ENCODE results near the gene ADGRG1.
A peak's percentile ranks its signal among the peaks of the same experiment; 100 is the strongest.

The ADGRG1 gene

DNA sequence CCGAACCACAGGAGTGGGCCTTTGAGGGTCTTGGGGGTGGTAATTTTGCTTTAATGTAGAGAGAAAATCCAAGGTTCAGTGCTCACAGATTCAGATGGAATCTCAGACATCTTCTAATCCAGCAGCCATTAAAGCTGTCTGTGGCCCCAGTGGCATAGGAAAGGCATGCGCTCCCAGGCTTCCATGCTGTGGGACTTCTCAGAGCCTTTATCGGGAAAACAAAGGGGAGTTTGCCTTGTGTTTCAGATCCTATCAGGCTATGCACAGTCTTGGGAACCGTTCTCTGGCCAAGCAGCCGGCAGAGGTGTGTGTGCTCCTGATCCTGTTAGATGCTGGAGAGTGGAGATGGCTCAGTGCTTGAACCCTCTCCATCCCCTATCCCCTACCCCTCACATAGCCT, 7.8 kb downstream of the ADGRG1 start:
- no peak for DNase-seq

DNA sequence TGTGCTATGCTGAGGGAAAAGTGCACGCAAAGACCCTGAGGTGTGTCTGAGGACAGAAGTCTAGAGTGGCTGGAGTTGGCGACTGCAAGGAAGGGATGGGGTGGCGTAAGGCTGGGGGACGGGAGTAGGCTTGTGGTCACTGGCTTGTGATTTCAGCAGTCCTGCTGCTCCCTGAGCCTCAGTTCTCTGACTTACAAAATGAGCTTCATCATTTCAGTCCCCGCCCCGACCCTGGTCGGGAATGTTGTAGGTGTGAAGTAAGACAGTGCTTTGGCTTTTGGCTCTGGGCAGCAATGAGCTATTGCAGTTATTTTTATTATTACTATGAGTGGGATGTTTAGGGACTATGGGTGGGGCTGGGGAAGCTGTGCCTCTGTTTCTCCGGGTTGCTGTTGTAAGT, 8.6 kb downstream of the ADGRG1 start:
- DNase-seq: no peak

DNA sequence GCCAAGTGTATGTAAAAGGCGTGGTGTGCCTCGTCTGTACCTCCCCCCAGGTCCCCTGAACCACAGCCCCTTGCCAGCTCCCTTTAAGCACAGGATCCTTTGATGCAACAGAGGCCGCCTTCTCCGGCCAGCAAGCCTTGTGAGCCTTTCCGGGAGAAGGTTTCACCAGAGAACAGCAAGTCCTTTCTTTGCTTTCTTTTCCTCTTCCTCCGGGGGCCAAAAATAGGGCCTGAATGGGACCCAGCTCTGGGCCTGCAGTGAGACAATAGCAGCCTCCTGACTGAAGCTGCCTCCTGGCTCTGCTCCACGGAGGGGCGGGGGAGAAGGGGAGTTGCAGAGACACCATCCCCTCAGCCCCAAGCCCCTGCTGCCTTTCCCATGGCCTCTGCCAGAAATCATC, 9.0 kb downstream of the ADGRG1 start:
- DNase-seq: no peak

DNA sequence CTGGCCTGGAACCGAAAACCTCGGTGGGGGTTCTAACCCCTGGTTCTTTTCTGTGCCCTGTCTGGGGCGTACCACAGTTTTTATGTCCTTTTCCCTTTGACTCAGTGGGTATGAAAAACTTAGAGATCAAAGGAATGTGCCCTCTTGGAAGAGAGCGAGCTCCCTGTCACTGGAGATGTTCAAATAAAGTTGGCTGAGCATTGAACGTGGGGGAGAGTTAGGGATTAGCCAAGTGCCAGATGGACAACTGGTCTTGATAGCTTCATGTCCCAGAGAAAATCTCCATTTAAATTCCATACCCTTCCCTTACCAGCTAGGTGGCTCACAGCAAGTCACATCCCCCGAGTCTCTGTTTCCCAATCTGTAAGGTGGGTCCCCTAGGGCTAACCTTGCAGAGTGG, 9.5 kb downstream of the ADGRG1 start:
- DNase-seq: no peak

DNA sequence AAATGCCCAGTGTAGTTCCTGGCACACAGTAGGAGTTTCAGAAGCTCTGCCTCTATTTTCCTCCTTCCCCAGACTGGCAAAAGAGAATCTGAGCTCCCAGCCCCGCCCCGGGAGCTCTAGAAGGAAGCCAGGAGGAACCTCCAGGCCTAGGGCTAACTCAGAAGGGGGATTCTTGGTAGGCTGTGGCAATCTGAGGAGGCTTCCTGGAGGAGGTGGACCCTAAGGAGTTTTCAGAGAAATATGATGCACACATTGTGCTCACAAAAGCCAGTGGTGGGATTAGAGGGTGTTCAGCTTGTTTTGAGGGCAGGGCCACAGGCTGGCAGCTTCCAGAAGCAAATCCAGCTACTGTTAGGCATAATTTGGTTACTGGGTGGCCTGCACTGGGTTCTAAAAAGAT, 10.0 kb downstream of the ADGRG1 start:
- no peak for DNase-seq

DNA sequence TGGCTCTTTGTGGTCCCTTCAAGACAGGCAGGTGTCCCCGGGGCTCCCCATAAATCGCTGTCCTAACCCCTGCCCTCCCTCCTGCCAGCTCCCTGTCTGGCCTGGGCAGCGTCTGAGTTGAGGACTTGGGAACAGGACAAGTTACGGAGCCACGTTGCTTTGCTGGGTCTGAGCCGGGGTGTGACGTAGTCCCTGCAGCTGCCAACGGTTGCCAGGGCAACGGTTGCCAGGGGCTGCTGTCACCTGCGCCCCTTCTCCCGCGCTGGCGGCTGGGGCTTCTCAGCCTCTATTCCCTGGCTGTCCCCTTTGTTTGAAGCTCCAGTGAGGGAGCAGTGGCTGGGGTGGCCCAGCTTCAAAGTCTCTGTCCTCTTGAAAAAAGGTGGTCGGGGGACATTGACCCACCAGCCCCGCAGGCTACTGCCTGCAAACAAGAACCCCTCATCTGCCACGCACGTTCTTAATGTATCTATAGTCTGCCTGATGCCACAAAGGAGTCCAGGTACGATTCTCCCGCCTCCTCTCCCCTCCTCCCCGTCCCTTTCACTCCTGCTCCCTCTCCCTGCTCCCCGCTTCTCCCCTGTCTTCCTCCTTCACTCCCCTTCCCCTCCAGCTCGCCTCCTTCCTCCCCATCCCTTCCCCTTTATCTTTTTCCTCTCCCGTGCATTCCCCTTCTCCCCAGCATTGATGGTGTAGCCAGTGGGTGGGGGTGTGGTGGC, 10.9 kb downstream of the ADGRG1 start:
- DNase-seq: no peak

DNA sequence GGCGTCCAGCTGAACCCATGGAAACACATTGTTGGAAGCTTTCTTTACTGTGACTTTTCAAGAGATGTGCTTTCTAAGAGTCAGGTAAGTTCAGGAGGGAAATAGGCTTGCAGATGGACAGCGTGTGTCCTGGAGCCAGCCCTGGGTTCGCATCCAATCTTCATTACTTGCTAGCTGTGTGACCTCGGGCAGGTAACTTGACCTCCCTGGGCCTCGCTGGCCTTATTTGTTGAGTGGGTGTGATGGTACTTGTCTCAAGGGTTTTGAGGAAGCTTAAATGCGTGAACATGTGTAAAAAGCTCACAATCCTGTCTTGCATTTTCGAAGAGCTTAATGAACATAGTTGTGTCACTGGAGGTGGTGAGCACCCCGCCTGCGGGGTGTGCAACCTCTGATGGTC, 11.8 kb downstream of the ADGRG1 start:
- DNase-seq: no peak

- no peak for DNase-seq
These were observed 12.2 kb downstream of the ADGRG1 start for GRCh38 chr16:57640612-57641011.

DNA sequence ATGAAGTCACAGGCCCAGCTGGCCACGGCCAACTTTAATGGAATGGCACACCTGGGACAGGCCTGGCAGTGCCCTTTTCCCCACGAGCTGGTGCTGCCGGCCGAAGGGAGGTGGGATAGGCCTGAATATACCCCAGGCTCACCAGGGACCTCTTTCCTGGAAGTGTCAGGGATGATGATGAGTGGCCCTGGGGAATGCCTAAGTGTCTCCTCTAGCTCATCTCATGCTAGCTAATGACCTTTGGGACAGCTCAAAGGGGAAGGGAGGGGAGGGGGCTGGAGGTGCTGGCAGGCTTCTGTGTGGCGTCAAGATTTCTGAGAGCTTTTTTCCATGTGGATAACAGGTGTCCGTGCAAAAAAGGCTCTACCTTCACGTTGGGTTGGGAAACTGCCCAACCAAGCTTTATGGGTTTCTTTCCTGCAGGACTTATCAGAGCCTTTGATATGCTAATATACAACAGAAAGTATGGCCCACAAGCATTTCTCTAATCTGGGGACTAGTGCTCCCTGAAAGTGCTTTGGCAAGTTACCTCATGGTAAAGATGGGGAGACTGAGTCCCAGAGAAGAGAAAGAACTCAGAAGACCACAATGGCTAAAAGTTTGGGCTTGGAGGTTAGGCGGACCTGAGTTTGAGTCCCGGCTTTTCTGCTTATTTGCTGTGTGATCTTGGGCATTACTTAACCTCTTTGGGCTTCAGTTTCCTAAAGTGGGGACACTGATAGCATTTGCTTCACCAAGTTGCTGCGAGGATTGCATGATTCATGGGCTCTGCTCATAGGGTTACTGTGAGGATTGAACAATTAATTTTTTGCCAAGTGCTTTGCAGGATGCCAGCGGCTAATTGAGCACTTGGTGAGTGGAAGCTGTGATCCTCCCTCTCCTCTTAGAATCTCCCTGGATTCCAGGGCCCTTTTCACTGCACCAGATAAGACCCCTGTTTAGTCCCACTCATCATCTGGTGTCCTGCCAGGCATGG, 14.0 kb downstream of the ADGRG1 start:
- no peak for DNase-seq

DNA sequence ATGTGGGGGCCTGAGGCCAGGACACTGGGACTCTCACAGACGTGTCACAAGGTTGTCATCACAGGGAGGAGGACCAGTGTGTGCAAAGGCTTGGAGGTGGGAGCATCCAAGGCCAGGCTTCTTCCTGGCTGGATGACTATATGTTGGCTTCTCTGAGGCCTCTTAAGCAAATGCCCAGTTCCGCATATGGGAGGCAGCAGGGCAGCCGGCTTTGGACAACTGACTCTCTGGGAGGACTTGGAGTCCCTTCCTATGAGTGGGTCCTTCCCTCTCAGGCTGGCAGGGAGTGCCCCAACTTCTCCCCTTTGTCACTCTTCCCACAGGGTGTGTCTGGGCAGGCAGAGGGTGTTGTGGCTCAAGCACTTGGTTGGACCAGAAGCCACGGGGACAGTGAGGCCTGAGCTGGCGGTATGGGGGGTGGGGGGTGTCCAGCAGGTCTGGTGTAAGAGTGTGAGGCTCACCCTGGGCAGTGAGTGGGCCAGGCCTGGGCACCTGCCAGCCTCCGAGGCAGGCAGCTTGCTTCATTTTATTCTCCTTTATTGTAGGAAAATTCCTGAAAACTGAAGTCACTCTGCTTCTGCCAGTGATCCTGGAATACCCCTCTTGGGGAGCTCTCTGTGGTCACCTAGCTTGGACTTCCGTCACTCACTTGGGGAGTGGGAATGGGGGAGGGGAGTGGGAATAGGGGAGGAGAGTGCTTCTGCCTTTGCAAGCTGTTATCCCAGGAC, 14.9 kb downstream of the ADGRG1 start:
- DNase-seq: peak; percentile 56

GRCh38 chr16:57643910-57644309, 15.5 kb downstream of the ADGRG1 start:
- DNase-seq: no peak

GRCh38 chr16:57644383-57645014, 16.1 kb downstream of the ADGRG1 start:
- no peak for DNase-seq

- no peak for DNase-seq
These were observed 16.7 kb downstream of the ADGRG1 start for GRCh38 chr16:57645169-57645568.

DNA sequence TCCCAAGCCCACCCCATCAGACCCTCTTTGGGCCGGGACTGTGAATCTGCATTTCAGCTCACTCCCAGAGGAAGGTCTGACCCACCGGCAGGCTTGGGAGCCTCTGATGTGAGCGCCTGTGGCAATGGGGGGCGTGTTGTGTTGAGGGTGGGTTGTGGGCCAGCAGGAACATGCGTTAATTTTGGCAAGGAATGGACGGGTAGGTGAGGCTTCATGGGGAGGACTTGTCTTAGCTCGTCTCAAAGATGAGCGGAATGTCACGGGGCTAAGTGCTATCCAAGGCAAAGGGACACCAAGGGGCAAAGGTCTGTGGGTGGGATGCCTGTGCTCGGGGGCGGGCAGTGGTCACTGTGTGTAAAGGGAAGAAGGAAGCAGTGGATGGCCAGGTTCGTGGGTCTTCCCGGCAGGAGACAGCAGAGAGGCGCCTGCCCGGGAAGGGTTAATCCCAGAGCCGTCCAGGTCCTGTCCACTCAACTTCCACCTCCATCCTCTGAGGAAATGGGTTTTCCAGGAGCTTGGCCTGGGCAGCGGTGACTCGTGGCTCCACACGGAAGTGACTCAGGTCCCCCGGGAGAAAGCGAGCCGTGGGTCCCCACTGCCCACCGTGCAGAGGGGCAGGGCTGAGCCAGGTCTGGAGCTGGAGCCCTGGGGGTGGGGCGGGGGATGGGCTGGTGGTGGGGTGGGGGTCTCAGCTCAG, 17.4 kb downstream of the ADGRG1 start:
- peak; percentile 44 for DNase-seq

GRCh38 chr16:57646388-57647039, 18.1 kb downstream of the ADGRG1 start:
- DNase-seq: no peak

GRCh38 chr16:57647136-57647875, 18.9 kb downstream of the ADGRG1 start:
- DNase-seq: no peak

GRCh38 chr16:57648125-57648524, 19.7 kb downstream of the ADGRG1 start:
- DNase-seq: no peak

GRCh38 chr16:57648581-57649442, 20.4 kb downstream of the ADGRG1 start:
- peak; percentile 68 for DNase-seq

DNA sequence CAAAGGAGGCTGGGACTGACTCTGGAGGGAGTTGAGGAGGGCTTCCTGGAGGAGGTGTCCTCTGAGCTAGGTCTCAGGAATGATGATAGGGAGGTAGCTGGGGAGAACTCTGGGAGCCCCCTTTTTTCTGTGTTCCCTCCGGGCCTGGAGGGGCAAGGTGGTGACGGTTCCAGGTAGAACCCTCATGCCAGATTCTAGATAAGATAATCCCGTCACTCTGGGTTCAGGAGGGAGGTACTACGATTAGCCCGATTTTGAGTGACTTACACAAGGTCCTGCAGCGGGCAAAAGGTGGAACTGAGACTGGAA, 21.0 kb downstream of the ADGRG1 start:
- DNase-seq: no peak

- no peak for DNase-seq
These were observed 21.4 kb downstream of the ADGRG1 start for GRCh38 chr16:57649846-57650245.
